GM12873 (cell line): Measurements from ENCODE around the gene KLF1.
A peak's percentile ranks its signal among the peaks of the same experiment; 100 is the strongest.

Experiments
- CTCF ChIP-seq: IDR thresholded peaks from 2 replicates; pipeline ENCODE4 v1.5.1; 2012; ENCODE audit warnings: low read depth, mild to moderate bottlenecking, moderate library complexity, low read length, control low read depth; ENCODE audit not compliant: insufficient read depth; ENCODE audit errors: missing control alignments

KLF1 gene

DNA sequence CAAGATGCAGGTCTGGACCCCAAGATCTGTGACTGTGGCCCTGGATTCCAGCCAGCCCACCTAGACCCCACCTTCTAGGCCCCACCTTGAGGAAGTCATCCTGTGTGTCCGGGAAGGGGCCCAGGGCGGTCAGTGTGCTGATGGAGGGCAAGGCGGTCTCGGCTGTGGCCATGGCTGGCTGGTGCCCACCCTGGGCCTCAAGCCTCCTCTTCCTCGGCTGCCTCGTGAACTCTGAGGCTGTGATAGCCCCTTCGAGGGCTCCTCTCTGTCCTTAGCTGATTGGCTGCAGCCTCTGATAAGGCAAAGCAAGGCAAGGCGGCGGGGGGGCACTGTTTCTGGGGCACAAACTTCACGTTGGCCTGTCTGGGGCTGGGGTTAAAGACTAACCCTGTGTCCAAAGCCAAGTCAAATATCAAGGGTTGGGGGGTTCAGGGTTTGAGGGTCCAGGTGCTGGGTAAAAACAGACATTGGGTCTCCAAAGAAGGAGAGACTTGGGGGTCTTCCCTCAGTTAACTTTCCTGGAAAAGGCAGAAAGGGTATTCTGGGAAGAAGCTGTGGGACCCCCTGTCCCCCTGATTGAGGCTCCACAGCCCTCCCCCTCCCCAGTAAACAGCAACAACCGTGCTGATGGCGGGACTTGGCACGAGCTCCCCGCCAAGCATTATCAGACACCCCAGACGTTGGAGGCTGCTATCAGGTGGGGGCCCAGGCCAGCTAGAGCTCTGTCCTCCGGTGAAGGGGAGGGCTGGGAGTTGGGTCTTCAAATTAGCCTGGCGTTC lies at the start of gene KLF1:
TSS of gene KLF1 (minus strand) at position 233 of the 779 bp plus-strand sequence. CDS start at position 172, 61 bp downstream.
- no peak for TF ChIP-seq CTCF

GRCh38 chr19:12936582-12936981 lies 49.6 kb upstream of the KLF1 start:
- no peak for TF ChIP-seq CTCF

DNA sequence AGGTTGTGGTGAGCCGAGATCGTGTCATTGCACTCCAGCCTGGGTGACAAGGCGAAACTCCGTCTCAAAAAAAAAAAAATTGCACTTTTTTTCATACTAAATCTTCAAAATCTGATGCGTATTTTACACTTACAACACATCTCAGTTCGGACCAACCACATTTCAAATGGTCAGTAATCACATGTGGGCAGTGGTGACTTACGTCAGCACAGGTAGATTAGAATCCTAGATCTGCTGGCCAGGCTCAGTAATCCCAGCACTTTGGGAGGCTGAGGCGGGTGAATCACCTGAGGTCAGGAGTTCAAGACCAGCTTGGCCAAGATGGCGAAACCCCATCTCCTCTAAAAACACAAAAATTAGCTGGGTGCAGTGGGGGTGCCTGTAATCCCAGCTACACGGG lies 48.1 kb upstream of the KLF1 start:
- no peak for TF ChIP-seq CTCF

DNA sequence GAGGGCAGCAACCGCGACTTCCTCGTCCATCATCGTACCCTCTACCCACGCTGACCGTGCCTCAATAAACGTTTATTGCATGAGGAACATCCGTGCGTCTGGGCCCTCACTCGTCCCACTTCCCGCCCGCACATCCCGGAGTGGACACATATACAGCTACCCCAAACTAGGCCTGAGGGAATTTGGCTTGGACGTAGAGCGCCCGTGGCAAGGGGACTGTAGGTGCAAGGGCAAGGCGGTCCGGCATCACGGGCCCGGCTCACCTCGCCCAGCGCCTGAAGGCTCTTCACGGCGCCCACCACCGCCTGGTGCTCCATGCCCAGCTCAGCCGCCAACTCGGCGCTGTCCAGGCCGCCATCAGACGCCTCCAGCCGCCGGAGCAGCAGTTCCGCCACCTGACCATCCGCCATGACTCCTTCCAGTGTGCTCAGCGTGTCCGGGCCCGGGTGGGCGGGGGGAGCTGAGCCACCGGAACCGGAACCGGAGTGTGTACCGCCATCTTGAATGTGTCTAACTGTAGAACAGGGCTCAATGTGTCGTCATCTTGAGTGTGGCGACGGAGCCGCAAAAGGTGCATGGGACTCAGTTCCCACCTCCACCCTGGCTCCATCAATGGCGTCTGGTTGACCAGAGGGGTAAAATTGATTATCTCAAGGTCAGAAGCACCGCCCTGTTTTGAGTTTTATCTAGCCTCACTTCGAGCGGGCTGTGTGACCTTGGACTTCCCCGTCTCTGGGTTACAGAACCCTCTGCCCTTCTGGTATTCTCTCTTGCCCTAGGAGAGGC lies 46.5 kb upstream of the KLF1 start, which contains the start of gene FARSA:
TSS of gene FARSA (minus strand) at position 425 of the 786 bp plus-strand sequence. CDS start at position 410, 15 bp downstream.
- no peak for TF ChIP-seq CTCF

DNA sequence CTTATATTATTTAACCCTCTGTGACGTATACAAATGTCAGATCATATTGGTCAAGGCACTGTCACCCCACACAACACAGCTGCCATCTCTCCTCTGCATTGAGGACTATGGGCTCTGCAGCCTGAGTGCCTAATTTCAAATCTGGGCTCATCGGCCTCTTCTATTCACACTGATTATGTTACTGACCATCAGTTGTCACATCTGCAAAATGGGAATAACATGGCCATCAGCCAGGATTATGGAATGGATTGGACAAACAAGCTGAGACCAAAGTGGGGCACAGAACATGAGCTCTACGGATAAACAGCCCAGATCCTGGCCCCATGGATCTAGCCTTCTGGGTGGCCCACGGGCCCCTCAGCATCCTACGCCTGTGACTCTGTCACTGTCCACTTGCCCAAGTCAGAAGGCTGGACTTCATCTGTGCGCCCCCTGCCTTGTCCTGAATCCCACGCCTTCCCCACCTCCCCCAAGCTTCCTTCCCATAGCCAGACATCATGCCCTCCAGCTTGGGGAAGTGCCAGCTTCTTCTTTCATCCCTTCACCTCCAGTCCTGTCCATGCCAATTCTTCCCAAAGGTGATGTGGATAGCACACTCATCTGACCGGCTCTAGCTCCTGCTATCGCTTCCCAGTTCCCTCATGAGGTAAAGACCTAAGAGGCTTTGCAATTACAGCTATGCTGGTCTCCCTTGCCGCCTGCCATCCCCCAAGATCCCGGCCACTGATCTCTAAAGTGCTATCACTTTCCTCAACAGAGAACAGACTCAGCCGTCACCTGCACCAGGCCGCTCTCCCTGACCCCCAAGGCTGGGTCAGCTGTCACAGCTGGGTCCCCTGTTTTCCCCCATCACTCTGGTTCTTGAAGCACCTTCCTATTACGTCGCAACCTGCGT lies 45.6 kb upstream of the KLF1 start:
- no peak for TF ChIP-seq CTCF

- peak; percentile 5 for TF ChIP-seq CTCF
Measured at GRCh38 chr19:12930002-12930645, 43.1 kb upstream of the KLF1 start.
